IMR-90 (cell line): ENCODE data around the gene MPV17L. TPM values are rescaled to one million over a fixed set of nuclear protein-coding genes. Genes with fewer than 3 reads are reported as not detected.
"Not testable (repeated sequence)": the region's sequence is repeated elsewhere in the genome, so short reads cannot be mapped to it uniquely, and the experiment has no call there.

Experiments used
- ATAC-seq: fragments of 200-7000 bp; cut with Tn5 transposase; 2 replicates; pipeline ENCODE4 v1.9.1; 2020; ENCODE audit warnings: low read depth, mild to moderate bottlenecking, moderate library complexity
- BruUV-seq: library from RNA; stranded (reverse); fragments of 400-500 nt; replicated peaks from 2 replicates; lab custom pipeline; 2021; lab: Mats Ljungman, UMichigan
- CTCF ChIA-PET: fragments of 300-600 bp; formaldehyde crosslinking; extraction: SDS; loops from one replicate; lab custom pipeline; 2021; ENCODE audit warnings: antibody characterized with exemption; lab: Yijun Ruan, JAX
- POLR2A ChIA-PET: fragments of 300-600 bp; sonication (Branson Sonifier 250); formaldehyde crosslinking; loops from one replicate; lab custom pipeline; 2022; ENCODE audit warnings: antibody characterized with exemption; ENCODE audit not compliant: unreplicated experiment; lab: Charles Lee
- DNase-seq: peaks from one replicate; pipeline ENCODE4 v3.0.0; 2013
- H2AFZ ChIP-seq: replicated peaks from 2 replicates; pipeline ENCODE3; 2013; ENCODE audit warnings: low read length, mild to moderate bottlenecking; ENCODE audit not compliant: poor library complexity
- H2AK5ac ChIP-seq: 2 replicates; pipeline ENCODE4 v1.6.1; 2013; ENCODE audit warnings: low read depth, low read length, inconsistent platforms
- H2AK9ac ChIP-seq: replicated peaks from 2 replicates; pipeline ENCODE3; 2013; ENCODE audit warnings: mild to moderate bottlenecking, low read depth, low read length, moderate library complexity; ENCODE audit not compliant: poor library complexity
- H2BK120ac ChIP-seq: 2 replicates; pipeline ENCODE4 v1.6.1; 2013; ENCODE audit warnings: low read depth, low read length, inconsistent platforms
- H2BK15ac ChIP-seq: 3 replicates; pipeline ENCODE4 v1.6.1; 2013; ENCODE audit warnings: low read depth, low read length, inconsistent platforms
- H2BK20ac ChIP-seq: 2 replicates; pipeline ENCODE4 v1.6.1; 2013; ENCODE audit warnings: low read depth, mild to moderate bottlenecking, inconsistent platforms, low read length, moderate library complexity
- H2BK5ac ChIP-seq: 2 replicates; pipeline ENCODE4 v1.6.1; 2013; ENCODE audit warnings: mild to moderate bottlenecking, low read depth, low read length, inconsistent platforms; ENCODE audit not compliant: poor library complexity, severe bottlenecking
- H3K14ac ChIP-seq: replicated peaks from 2 replicates; pipeline ENCODE4 v1.6.1; 2013; ENCODE audit warnings: low read depth, low read length, inconsistent platforms
- H3K18ac ChIP-seq: 2 replicates; pipeline ENCODE4 v1.6.1; 2013; ENCODE audit warnings: low read depth, low read length, control low read depth
- H3K23ac ChIP-seq: 2 replicates; pipeline ENCODE4 v1.6.1; 2013; ENCODE audit warnings: low read depth, low read length, inconsistent platforms
- H3K27ac ChIP-seq: 2 replicates; pipeline ENCODE4 v1.5.1; 2013; ENCODE audit warnings: mild to moderate bottlenecking, control low read depth, low read length; ENCODE audit not compliant: insufficient read depth
- H3K27me3 ChIP-seq: 2 replicates; pipeline ENCODE4 v1.6.1; 2013; ENCODE audit warnings: low read length; ENCODE audit not compliant: control insufficient read depth, insufficient read depth
- H3K36me3 ChIP-seq: 2 replicates; pipeline ENCODE4 v1.6.1; 2013; ENCODE audit warnings: low read length, mixed read lengths; ENCODE audit not compliant: control insufficient read depth, insufficient read depth
- H3K4ac ChIP-seq: 2 replicates; pipeline ENCODE4 v1.6.1; 2013; ENCODE audit warnings: low read depth, low read length, inconsistent platforms
- H3K4me1 ChIP-seq: 2 replicates; pipeline ENCODE4 v1.6.1; 2013; ENCODE audit warnings: low read length, mixed read lengths; ENCODE audit not compliant: control insufficient read depth, insufficient read depth
- H3K4me2 ChIP-seq: 2 replicates; pipeline ENCODE4 v1.6.1; 2013; ENCODE audit warnings: low read depth, mild to moderate bottlenecking, control low read depth, low read length, moderate library complexity
- H3K4me3 ChIP-seq: 2 replicates; pipeline ENCODE4 v1.5.1; 2013; ENCODE audit warnings: low read depth, mild to moderate bottlenecking, control low read depth, low read length, moderate library complexity; ENCODE audit not compliant: insufficient read depth
- H3K56ac ChIP-seq: 2 replicates; pipeline ENCODE4 v1.6.1; 2013; ENCODE audit warnings: low read length, inconsistent platforms; ENCODE audit not compliant: insufficient read depth; ENCODE audit errors: extremely low read depth
- H3K79me1 ChIP-seq, 2 experiments: 2 replicates each; pipeline ENCODE4 v1.6.1; 2013; ENCODE audit warnings: low read length in 2 of 2, inconsistent platforms in 1 of 2, low read depth in 1 of 2
- H3K9ac ChIP-seq: 2 replicates; pipeline ENCODE4 v1.6.1; 2013; ENCODE audit warnings: low read depth, low read length, control low read depth
- H3K9me1 ChIP-seq: 2 replicates; pipeline ENCODE4 v1.6.1; 2013; ENCODE audit warnings: low read length, inconsistent platforms; ENCODE audit not compliant: insufficient read depth
- H3K9me3 ChIP-seq: 2 replicates; pipeline ENCODE4 v1.6.1; 2013; ENCODE audit warnings: low read length; ENCODE audit not compliant: control insufficient read depth, insufficient read depth
- H4K20me1 ChIP-seq: 2 replicates; pipeline ENCODE4 v1.6.1; 2013; ENCODE audit warnings: low read length, inconsistent platforms; ENCODE audit not compliant: insufficient read depth
- H4K5ac ChIP-seq: 2 replicates; pipeline ENCODE4 v1.6.1; 2013; ENCODE audit warnings: mild to moderate bottlenecking, low read depth, low read length, control low read depth
- H4K8ac ChIP-seq, 2 experiments: 2 replicates each; pipeline ENCODE4 v1.6.1; 2013; ENCODE audit warnings: low read depth in 2 of 2, low read length in 2 of 2, control low read depth in 1 of 2, inconsistent platforms in 1 of 2
- H4K91ac ChIP-seq: 2 replicates; pipeline ENCODE4 v1.6.1; 2013; ENCODE audit warnings: low read depth, low read length, inconsistent platforms; ENCODE audit not compliant: insufficient read depth
- WGBS, 2 experiments: methylation state at CpG; one replicate each; pipeline versions ENCODE4 v1.1.5 to v1.1.7; 2013; ENCODE audit warnings: missing lambda C conversion rate in 2 of 2; ENCODE audit not compliant: insufficient read length in 1 of 2; ENCODE audit errors: extremely low coverage in 2 of 2; 5-methylcytosine and 5-hydroxymethylcytosine counted together
- dilution Hi-C: fragments of 300-500 bp; cut with HindIII; formaldehyde crosslinking; loops from one replicate; pipeline ENCODE4 v1.14.3; 2018; ENCODE audit warnings: low sequenced_read_pairs; ENCODE audit not compliant: unreplicated experiment
- in situ Hi-C: fragments of 300-500 bp; cut with MboI; formaldehyde crosslinking; loops from 3 replicates; pipeline ENCODE4 v1.14.3; 2019; ENCODE audit warnings: low sequenced_read_pairs, inconsistent platforms, mixed read lengths
- intact Hi-C: fragments of 100-400 bp; cut with micrococcal nuclease; formaldehyde crosslinking; loops from 2 replicates; pipeline ENCODE4 v1.10.0; 2022
- polyA plus RNA-seq, 3 experiments: library from polyadenylated mRNA; depleted of rRNA; stranded (reverse); fragments of >200 nt; gene quantifications; 2 replicates each; pipeline ENCODE4 v1.2.3, GENCODE V29; 2012; ENCODE audit warnings: low replicate concordance in 1 of 3
- total RNA-seq: library from RNA; depleted of rRNA; stranded (reverse); fragments of >200 nt; gene quantifications from 2 replicates; pipeline ENCODE4 v1.2.3, GENCODE V29; 2012

The MPV17L gene
- total and polyA plus RNA-seq, 2 of the 4 experiments (the other 2 are of a cell fraction): 0.03 TPM; not detected in 1

- H2AK5ac ChIP-seq, H2BK5ac ChIP-seq, H3K23ac ChIP-seq, H3K18ac ChIP-seq, H3K36me3 ChIP-seq, H2AFZ ChIP-seq, ATAC-seq, H3K9ac ChIP-seq, in situ Hi-C loops, H3K4me1 ChIP-seq, H3K27ac ChIP-seq, intact Hi-C loops, H3K14ac ChIP-seq, H3K9me1 ChIP-seq, H2AK9ac ChIP-seq, H3K4me3 ChIP-seq, H2BK15ac ChIP-seq, H3K4ac ChIP-seq, H4K8ac ChIP-seq, dilution Hi-C loops, H3K27me3 ChIP-seq, H3K9me3 ChIP-seq, BruUV-seq, H3K4me2 ChIP-seq, H3K56ac ChIP-seq, DNase-seq, H2BK20ac ChIP-seq, H4K91ac ChIP-seq, CTCF ChIA-PET, POLR2A ChIA-PET, H4K5ac ChIP-seq, H2BK120ac ChIP-seq: not testable (repeated sequence)
- peaks cover 17 to 32% of the 10 kb centered on the region in 2 experiments; a peak in 3 of 4 replicates for H3K79me1 ChIP-seq
- WGBS, 2 experiments: 88% methylated on average over 5 of the region's 11 CpGs; no CpG with 5 or more reads in 1 of the 2 experiments
- peaks cover 25% of the 10 kb centered on the region for H4K20me1 ChIP-seq
Observed at GRCh38 chr16:15454933-15455332, 59.4 kb downstream of the MPV17L start.
